Fibroblast of lung (primary cell): ENCODE measurements around the gene C16orf74. TPM values are rescaled to one million over a fixed set of nuclear protein-coding genes. Genes with fewer than 3 reads are reported as not detected.
A peak's percentile ranks its signal among the peaks of the same experiment; 100 is the strongest.

Source experiments
- DNase-seq, 2 donors: peaks; one replicate each; pipeline versions ENCODE4 v3.0.0 to v3.0.0-alpha.2; 2010; ENCODE audit warnings: low read depth in 2 of 2
- H2AFZ ChIP-seq: 2 replicates; pipeline ENCODE4 v1.5.1; 2012; ENCODE audit warnings: low read length, control low read depth, inconsistent platforms
- H3K27ac ChIP-seq: 2 replicates; pipeline ENCODE4 v1.5.1; 2011; ENCODE audit warnings: low read length, control low read depth; ENCODE audit not compliant: insufficient read depth
- H3K27me3 ChIP-seq: 2 replicates; pipeline ENCODE4 v1.5.1; 2011; ENCODE audit warnings: mild to moderate bottlenecking, low read length; ENCODE audit not compliant: control insufficient read depth, insufficient read depth
- H3K36me3 ChIP-seq: 2 replicates; pipeline ENCODE4 v1.5.1; 2011; ENCODE audit warnings: low read length; ENCODE audit not compliant: control insufficient read depth, insufficient read depth
- H3K4me1 ChIP-seq: 2 replicates; pipeline ENCODE4 v1.5.1; 2011; ENCODE audit warnings: low read length; ENCODE audit not compliant: control insufficient read depth, insufficient read depth; ENCODE audit errors: extremely low read depth
- H3K4me2 ChIP-seq: 2 replicates; pipeline ENCODE4 v1.5.1; 2011; ENCODE audit warnings: low read length, control low read depth; ENCODE audit not compliant: insufficient read depth; ENCODE audit errors: extremely low read depth
- H3K4me3 ChIP-seq, 4 experiments: fragments of 200-600 bp in 1 of 4; sonication (generic) in 1 of 4; replicated peaks in 1 of 4; 2 replicates each; pipeline ENCODE4 v1.5.1; 2011 to 2016; ENCODE audit warnings: low read length in 4 of 4, low read depth in 3 of 4, mild to moderate bottlenecking in 3 of 4, control low read depth in 2 of 4, inconsistent platforms in 1 of 4, mixed read lengths in 1 of 4; ENCODE audit not compliant: insufficient read depth in 1 of 4; ENCODE audit errors: control extremely low read depth in 1 of 4
- H3K79me2 ChIP-seq: 2 replicates; pipeline ENCODE4 v1.5.1; 2012; ENCODE audit warnings: mild to moderate bottlenecking, low read length, inconsistent platforms; ENCODE audit not compliant: control insufficient read depth, insufficient read depth
- H3K9ac ChIP-seq: 2 replicates; pipeline ENCODE4 v1.5.1; 2011; ENCODE audit warnings: mild to moderate bottlenecking, low read length, control low read depth; ENCODE audit not compliant: insufficient read depth
- H3K9me3 ChIP-seq: 2 replicates; pipeline ENCODE4 v1.5.1; 2012; ENCODE audit warnings: low read depth, low read length; ENCODE audit not compliant: control insufficient read depth, insufficient read depth
- H4K20me1 ChIP-seq: 2 replicates; pipeline ENCODE4 v1.5.1; 2011; ENCODE audit warnings: low read length; ENCODE audit not compliant: control insufficient read depth, insufficient read depth; ENCODE audit errors: extremely low read depth
- CTCF ChIP-seq, 2 donors: IDR thresholded peaks in 1 of 2; conservative IDR thresholded peaks in 1 of 2; 1 replicate in 1 of 2; 2 replicates in 1 of 2; pipeline ENCODE4 v1.5.1; 2011 to 2012; ENCODE audit warnings: low read length in 2 of 2, control low read depth in 1 of 2, inconsistent platforms in 1 of 2, low read depth in 1 of 2, mild to moderate bottlenecking in 1 of 2
- EZH2 ChIP-seq: IDR thresholded peaks from 2 replicates; pipeline ENCODE4 v1.5.1; 2012; ENCODE audit warnings: low read length, control low read depth, mild to moderate bottlenecking; ENCODE audit errors: missing control alignments
- polyA plus RNA-seq, 2 donors: library from polyadenylated mRNA; depleted of rRNA in 1 of 2; stranded (reverse) in 1 of 2; unstranded in 1 of 2; fragments of >200 nt; gene quantifications; 2 replicates each; pipeline ENCODE4 v1.2.1, GENCODE V29; 2011 to 2012; ENCODE audit warnings: missing spikeins in 1 of 2
- total RNA-seq: library from RNA; depleted of rRNA; stranded (reverse); fragments of >200 nt; gene quantifications from 2 replicates; pipeline ENCODE4 v1.2.1, GENCODE V29; 2014

C16orf74 gene
- total and polyA plus RNA-seq, 2 donors (not counting 1 experiment from before 2014, with no cell fraction given), result 4.6 to 6.4 TPM

- H4K20me1 ChIP-seq, result no peaks in the 10 kb centered on the region
- H2AFZ ChIP-seq, result no peak overlapping the region
- H3K9ac ChIP-seq, result no peak overlapping the region
- H3K79me2 ChIP-seq, result no peaks in the 10 kb centered on the region
- H3K4me3 ChIP-seq, result no peak overlapping the region
- H3K4me1 ChIP-seq, result no peaks in the 10 kb centered on the region
- no peaks in the 10 kb centered on the region for H3K9me3 ChIP-seq
- no peak for TF ChIP-seq EZH2
- TF ChIP-seq CTCF (conservative IDR thresholded peaks at IDR 0.05 in 1 of 2, IDR thresholded peaks at IDR 0.05 in 1 of 2; ENCODE audit: low read depth in 1 of 2, low read length in 2 of 2), result no peak
- no peak overlapping the region for H3K27ac ChIP-seq
- H3K36me3 ChIP-seq, result no peaks in the 10 kb centered on the region
- no peak for DNase-seq
- no peaks in the 10 kb centered on the region for H3K27me3 ChIP-seq
- H3K4me2 ChIP-seq, result no peak overlapping the region
Measured at GRCh38 chr16:85733839-85734170, 17.1 kb downstream of the C16orf74 start.

- no peaks in the 10 kb centered on the region for H3K36me3 ChIP-seq
- H3K4me1 ChIP-seq, result no peaks in the 10 kb centered on the region
- TF ChIP-seq CTCF (conservative IDR thresholded peaks at IDR 0.05 in 1 of 2, IDR thresholded peaks at IDR 0.05 in 1 of 2; ENCODE audit: low read depth in 1 of 2, low read length in 2 of 2) (no peak), EZH2 (no peak)
- DNase-seq, result peak in 1 of 2 donors; percentile 61
- no peaks in the 10 kb centered on the region for H4K20me1 ChIP-seq
- H3K27me3 ChIP-seq, result no peaks in the 10 kb centered on the region
- no peak overlapping the region for H3K4me3 ChIP-seq
- no peak overlapping the region for H2AFZ ChIP-seq
- no peak overlapping the region for H3K9ac ChIP-seq
- H3K4me2 ChIP-seq, result no peak overlapping the region
- no peaks in the 10 kb centered on the region for H3K79me2 ChIP-seq
- no peak overlapping the region for H3K27ac ChIP-seq
- no peaks in the 10 kb centered on the region for H3K9me3 ChIP-seq
Measured at GRCh38 chr16:85733155-85733838, 17.6 kb downstream of the C16orf74 start.

- H3K4me1 ChIP-seq, result no peaks in the 10 kb centered on the region
- H3K4me2 ChIP-seq, result no peak overlapping the region
- no peaks in the 10 kb centered on the region for H4K20me1 ChIP-seq
- H3K27me3 ChIP-seq, result no peaks in the 10 kb centered on the region
- no peak overlapping the region for H3K27ac ChIP-seq
- H3K79me2 ChIP-seq, result no peaks in the 10 kb centered on the region
- no peak overlapping the region for H2AFZ ChIP-seq
- H3K9me3 ChIP-seq, result no peaks in the 10 kb centered on the region
- no peaks in the 10 kb centered on the region for H3K36me3 ChIP-seq
- no peak overlapping the region for H3K9ac ChIP-seq
- TF ChIP-seq CTCF (conservative IDR thresholded peaks at IDR 0.05 in 1 of 2, IDR thresholded peaks at IDR 0.05 in 1 of 2; ENCODE audit: low read depth in 1 of 2, low read length in 2 of 2), result no peak
- no peak for TF ChIP-seq EZH2
- H3K4me3 ChIP-seq, result no peak overlapping the region
- DNase-seq, result no peak
Measured at GRCh38 chr16:85731179-85731578, 19.7 kb downstream of the C16orf74 start.
